Activated CD4-positive, CD25-positive, alpha-beta regulatory T cell treated with anti-CD3 and anti-CD28 coated beads, Interleukin-2, amount 50 U/mL, for 16 hours (primary cell): Measurements from ENCODE around the gene EPS15.
"Not testable (repeated sequence)": the region's sequence is repeated elsewhere in the genome, so short reads cannot be mapped to it uniquely, and the experiment has no call there.

Experiments
- DNase-seq: peaks from one replicate; pipeline ENCODE4 v3.0.0-alpha.2; 2020; ENCODE audit warnings: low read depth, low spot score

The EPS15 gene

DNA sequence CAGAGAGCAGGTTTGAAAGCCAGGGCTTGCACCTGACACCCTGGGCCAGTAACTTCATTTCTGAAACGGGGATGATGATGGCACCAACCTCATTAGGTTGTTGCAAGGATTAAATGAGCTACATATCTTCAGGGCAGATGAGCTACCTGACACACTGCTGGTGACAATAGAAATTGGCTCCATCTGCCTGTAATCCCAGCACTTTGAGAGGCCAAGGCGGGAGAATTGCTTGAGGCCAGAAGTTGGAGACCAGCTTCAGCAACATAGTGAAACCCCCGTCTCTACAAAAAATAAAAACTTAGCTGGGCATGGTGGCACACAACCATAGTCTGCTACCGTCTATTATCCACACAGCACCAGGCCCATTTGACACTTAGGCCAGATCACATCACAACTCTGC is 182.4 kb downstream of the EPS15 start:
- no peak for DNase-seq

DNA sequence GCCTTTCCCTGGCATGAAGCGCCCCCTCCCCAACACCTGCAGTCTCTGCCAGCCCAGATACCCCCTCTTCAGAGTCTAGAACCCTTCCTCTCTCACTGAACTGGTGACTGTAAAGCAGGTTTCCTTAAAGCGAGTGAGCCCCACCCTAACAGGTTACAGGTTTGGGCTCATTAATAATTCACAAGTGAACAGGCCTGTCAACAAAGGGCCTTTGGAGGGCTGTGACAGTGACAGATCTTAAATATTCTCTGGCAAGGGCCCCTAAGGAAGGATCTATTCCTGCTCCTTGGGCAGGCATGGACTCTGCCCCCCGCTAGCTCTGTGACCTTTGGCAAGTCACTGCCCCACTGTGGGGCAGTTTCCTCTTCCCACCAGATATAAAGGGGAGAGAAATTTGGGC is 183.1 kb downstream of the EPS15 start:
- DNase-seq, result no peak

DNA sequence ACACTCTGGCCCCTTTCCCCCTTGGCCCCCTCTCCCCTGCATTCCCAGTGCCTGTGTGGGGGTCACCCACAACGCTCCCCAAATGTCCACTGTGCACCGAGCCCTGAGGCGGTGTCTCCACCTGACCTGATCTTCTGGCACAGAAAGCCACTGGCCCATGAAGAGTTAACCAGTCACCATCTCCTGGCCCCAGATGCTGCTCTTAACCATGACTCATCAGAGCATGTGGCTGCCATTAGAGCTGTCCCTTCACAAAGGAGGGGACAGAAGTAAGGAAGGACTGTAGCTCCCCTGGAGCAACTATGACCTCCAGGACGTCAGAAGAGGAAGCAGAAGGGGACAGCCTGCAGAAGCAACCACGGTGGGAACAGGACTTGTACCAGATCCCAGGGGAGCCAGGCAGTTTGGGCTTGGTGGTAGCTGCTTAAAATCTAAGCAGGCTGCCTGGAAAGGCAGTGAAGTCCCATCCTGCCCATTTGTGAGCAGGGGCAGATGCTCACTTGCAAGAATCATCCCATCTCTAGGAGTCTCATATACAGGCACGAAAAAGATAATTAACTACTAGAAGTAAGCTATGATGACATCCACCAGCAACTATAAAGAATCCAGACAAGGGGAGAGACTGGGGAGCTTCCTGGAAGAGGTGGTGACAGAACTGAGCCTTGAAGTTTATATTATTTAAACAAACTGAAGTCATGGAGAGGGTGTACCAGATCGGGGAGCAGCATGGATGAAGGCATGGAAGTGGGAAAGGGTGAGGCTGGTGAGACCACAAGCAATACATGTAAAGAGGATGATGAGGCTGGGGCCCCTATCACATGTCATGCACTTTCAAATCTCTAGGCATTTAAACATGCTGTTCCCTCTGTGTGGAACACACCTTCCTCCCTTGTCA is 187.6 kb downstream of the EPS15 start:
- DNase-seq, result no peak

DNA sequence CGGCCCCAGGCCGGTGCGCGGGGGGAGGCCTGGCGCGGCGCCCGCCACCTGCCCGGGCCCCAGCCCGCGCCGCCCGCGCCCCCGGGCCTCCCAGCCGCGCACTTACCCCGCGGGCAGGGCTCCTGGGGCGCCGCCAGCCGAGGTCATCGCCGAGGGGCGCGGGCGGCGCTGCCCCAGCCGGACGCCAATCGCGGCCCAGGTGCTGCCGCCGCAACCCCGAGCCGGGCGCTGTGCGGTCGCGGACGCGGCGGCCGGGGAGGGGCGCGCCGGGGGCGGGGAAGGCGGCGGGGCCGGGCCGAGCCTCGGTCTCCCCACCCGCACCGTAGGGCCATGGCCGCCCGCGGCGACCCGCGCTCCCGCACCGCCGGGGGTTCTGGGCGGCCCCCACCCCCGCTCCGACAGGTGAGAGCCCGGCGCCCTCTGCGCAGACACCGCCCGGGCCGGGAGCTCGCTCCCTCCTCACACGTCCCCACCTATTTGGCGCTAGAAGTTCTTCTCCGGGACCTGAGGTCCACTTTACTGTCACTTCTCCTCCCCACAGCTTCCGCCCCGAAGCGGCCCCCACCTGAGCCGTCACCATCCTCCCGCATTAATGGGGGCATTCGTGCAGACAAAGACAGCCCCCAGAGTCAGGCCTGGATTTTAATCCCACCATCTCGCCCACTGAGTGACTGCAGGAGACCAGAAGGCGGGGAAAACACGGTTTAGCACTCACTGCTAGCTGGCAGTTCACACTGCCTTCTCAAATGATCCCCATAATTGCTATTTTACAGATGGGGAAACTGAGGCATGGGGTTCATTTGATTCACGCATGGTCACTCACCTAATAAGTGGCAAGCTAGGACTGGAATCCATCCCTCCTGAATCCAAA is 188.5 kb downstream of the EPS15 start, which contains the start of gene TTC39A:
Gene TTC39A (minus strand): TSS at position 232 of the 871 bp plus-strand sequence. CDS start 85 bp downstream, at position 147.
- DNase-seq, result no peak

DNA sequence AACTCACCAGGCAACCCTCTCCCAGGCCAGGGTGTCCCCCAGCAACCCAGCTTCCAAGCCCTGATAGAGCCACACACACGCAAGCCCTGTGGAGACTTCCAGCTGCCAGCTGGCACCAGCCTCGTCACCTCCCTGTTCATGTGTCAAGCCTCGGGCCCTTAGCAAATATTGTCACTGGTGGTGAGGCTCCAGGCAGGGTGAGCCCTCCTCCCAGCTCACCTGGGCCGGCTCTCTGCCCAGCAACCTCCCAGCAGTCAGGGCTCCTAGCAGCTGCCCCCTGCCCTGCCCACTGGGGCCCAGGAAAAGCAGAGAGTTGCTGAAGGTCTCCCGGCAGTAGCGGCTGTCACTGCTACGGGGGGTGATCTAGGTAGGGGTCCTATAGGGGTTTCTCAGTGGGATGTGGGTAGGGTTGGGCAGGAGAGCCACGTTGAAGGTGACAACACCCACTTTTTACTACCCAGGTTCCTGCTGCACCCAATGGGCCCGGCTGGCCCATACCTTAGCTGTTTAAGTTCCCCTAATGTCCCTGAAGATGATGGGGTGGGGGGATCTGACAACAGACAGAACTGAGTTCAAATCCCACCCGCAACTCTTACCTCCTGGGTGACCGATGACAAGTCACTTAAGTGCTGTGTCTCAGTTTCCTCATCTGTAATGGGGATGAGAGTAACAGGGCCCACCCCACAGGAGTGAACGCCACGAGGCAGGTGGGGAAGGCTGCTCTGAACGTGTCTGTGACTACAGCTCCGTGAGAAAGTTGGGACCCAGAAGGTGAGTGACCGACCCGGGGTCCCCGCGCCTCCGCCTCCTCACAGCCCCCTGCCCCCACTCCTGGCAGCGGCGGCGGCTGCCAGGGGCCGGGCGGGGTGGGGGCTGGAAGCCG is 189.4 kb downstream of the EPS15 start:
- DNase-seq, result no peak

DNA sequence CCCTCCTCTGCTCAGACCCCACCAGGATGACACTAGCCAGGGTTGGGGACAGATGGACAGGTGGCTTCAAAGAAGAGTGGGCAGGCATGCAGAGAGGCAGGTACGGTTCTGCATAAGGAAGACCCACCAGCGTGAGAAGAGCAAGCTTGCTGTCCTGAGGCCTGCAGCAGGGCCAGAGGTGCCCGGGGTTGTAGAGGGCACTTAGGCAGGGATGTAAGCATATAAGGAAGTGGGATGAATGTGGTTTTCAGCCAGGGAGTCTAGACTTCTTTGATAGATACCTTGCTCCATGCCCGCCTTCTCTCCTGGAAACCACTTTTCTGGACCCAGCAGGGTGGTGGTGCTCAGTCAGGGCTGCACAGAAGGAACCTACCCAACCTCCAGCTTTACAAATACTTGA is 190.1 kb downstream of the EPS15 start:
- no peak for DNase-seq

DNA sequence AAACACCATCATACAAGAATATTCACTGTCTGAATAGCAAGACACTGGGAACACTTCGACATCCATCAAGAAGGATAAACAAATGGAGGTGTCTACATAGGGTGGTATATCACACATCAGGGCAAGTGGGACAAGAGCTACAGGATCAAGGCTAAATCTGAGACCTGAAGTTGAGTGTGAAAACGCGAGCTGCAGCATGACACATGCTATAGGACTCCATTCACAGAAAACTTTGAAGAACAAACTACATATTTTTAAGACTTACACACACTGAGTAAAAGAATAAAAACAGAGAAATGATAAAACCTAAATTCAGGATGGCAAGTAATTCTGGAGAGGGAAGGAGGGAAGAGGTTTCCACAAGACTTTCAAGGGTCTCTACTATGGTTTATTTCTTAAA is 190.8 kb downstream of the EPS15 start:
- DNase-seq, result no peak

DNA sequence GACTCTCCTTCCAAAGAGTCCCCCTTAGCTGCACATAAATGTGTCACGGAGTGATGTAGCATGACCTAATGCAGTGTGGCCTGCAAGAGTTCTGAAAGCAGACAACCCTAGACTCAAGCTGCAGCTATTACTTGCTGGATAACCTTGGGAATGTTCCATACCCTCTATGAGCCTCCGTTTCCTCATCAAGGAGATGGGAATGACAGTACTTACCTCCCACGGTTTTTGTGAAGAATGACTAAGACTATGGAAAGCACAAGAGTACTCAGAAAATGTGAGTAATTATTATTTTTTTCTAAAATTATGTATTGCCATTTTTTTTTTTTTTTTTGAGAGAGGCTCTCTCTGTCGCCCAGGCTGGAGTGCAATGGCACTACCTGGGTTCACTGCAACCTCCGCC is 191.7 kb downstream of the EPS15 start:
- no peak for DNase-seq

DNA sequence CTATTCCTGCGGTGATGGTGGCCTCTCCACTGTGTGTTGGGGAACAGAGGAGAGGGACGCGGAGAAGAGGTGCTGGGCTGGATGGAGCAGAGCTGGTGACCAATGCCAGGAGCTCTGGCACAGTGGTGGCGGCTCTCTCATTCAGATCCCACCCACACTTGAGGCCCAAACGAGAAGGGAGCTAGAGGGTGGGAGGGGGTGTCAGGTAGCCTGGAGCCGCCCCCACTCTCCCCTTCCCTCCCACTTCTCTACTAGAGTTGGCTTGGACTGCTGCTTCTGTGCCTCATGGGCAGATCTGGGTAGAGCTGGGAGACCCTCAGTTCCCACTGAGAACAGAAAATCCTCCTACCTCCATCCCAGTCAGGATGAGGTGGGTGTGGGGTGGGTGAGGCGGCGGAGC is 192.2 kb downstream of the EPS15 start:
- DNase-seq, result no peak

DNA sequence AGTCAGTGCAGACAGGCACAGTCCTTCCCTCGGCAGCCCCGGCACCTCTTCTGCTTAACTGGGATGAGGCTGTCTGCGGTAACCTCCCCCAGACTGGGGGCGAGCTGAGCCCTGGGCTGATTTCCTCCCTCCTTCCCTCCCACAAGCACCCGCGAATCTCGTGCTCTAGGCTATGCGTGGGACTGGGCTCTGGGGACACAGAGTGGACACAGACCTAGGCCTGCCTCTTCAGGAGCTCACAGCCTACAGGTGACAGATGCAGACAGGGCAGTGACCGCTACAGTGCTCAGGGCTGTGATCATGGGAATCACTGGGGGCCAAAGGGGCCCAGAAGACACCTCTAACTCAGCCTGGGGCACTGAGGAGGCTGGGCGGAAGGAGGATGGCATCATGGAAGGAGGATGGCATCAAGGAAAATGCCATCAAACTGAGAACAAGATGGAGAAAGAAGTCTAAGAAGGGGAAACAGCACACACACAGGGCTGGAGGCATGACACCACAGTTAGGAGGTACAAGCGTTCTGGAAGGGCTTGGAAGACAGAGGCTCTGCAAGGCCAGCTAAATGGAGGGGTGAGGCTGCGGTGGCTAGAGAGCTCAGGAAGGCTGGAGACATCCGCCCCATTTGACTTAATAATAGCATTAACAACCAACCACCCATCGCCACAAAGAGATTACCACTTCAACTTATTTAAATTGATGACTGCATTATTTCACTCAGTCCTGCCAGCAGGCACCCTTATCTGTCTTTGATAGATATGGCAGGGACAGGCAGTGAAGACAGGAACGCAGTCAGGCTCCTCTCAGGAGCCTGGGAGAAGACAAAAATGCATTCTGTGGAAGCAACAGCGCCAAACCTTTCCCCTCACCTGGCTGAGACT is 192.9 kb downstream of the EPS15 start:
- no peak for DNase-seq

DNA sequence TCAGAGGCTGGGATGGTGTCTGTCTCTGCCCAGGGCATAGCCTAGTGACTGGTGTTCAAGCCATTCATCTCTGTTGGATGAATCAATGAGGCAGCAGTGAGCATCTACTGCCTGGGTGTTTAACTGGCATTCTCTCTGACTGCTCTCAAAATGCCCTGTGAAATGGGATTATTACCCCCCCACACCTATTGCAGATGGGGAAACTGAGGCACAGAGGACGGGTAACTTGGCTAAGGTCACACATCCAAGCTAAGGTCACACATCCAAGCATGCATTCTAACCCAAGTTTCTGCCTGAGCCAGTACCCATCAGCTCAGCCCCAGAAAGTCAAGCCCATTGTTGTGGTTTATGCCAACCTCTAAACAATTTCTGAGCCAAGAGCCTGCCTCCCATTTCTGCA is 193.7 kb downstream of the EPS15 start:
- DNase-seq, result no peak

DNA sequence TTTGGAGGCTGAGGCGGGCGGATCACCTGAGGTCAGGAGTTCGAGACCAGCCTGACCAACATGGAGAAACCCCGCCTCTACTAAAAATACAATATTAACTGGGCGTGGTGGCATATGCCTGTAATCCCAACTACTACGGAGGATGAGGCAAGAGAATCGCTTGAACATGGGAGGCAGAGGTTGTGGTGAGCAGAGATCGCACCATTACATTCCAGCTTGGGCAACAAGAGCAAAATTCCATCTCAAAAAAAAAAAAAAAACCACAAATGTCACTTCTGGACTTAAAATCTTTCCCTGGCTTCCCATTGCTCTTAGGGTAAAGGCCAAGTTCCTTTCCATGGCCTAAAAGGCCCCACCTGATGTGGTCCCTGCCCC is 194.1 kb downstream of the EPS15 start:
- DNase-seq, result not testable (repeated sequence)

DNA sequence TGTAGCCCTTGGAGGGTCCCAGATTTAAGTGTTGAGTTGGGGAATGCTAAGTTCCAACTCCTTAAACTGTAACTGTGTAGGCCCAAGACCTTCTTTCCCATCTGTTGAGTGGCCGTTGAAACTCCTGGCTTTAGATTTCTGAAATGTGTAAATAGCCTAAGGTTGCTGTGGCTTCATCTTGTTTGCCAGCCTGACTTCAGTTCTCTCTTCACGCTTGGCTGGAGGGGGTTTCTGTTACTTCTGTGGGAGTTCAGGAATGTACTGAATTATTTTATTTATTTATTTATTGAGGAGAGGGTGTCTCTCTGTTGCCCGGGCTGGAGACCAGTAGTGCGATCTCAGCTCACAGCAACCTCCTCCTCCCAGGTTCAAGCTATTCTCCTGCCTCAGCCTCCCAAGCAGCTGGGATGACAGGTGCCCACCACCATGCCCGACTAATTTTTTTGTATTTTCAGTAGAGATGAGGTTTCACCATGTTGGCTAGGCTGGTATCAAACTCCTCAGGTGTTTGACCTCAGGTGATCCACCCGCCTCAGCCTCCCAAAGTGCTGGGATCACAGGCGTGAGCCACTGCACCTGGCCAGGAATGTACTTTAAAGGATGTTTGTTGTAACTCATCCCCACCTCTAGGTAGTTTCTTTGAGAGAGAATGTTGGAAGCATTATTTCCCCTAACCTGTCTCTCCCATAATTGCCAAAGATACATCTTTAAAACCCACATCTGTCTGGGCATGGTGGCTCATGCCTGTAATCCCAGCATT is 194.6 kb downstream of the EPS15 start:
- no peak for DNase-seq

DNA sequence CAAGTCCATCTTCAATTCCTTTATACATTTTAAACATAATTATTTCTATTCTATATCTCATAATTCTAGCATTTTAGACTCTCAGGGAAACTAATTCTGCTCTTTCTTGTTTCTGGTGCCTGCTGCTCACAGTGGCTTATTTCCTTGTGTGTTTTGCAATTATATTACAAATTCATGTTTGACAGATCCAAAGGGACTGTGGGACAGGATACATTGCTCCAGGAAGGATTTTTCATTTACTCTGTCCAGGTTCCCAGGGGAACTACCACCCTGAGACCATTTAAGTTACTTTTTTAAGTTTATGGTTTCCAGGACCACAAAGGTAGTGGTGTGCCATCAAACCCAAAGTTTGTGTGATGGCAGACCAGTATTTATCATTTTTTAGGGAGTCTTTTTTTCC is 195.3 kb downstream of the EPS15 start:
- no peak for DNase-seq

DNA sequence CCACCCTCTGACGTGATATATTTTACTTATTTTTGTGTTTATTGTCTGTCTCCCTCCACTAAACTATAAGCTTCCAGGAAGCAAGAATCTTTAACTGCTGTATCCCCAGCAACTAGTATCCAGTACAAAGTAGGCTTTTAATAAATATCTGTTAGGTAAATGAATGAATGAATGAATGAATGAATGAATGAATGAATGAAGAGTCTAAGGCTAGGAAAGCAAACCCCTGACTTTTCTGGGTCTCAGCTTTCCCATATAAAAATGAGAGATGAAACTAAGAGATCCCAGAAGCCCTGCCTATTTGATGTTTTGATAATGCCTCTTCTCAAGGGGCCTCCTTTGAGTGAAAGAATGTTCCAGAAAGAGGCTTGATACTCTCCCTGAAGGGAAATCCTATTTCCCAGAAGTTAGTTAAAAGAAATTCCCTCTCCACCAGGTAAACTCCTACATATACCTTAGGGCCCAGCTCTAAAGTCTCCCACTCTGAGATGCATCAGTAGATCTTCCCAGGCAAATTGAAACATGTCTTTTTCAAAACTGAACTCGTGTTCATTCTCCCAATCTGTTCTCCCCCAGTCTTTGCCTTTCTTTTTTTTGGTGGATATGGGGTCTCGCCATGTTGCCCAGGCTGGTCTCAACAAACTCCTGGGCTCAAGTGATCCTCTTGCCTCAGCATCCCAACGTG is 196.5 kb downstream of the EPS15 start:
- DNase-seq, result no peak

DNA sequence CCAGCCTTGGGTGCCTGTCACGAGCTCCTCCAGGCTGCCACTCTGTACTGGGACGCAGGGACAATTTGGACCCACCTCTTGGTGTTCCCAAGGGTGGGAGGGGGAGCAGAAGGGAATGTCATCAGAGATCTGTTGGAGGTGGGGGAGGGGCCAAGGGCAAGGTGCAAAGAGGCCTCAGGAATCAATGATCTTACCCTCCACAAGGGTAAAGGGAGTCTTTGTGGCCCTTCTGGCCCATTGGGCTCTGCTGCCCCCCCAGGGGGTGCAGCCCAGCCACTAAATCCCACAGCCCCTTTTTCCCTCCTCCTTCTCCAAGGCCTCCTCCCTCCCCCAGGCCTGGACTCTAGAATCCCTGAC is 197.2 kb downstream of the EPS15 start:
- DNase-seq, result no peak

DNA sequence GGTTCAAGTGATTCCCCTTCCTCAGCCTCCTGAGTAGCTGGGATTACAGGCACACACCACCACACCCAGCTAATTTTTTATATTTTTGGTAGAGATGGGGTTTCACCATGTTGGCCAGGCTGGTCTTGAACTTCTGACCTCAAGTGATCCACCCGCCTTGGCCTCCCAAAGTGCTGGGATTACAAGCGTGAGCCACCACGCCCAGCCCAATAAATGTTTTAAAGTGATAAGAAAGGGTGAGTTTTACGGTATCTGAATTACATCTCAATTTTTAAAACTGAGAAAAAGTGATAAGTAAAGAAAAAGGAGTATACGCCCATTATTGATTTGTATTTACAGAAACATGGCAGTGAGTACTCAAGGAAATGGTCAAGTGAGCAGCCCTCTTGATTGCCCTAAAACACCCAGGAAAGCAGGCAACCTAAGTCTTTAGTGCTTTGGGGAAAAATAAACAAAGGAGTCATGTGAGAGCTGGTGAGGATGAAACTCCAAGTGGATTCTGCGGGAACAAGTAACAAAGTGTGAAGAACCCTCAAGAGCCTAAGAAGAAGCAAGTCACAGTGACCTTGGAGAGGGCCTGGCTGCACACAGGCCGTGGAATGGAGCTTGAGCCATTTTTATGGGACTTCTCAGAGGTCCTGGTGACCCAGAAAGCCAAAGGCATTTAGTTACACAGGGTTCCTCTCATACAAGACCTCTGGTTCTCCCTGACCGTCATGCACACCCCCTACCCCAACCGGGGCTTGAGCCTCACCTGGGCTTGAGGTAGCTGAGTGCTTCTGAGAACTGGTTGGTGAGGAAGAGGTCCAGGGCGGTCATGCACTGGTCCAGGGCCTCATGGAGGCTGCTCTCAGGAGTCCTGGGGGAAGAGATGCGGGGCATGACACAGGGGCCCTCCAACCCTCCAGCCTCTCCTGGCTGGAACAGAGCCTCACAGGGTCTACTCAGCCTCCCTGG is 197.8 kb downstream of the EPS15 start:
- no peak for DNase-seq

DNA sequence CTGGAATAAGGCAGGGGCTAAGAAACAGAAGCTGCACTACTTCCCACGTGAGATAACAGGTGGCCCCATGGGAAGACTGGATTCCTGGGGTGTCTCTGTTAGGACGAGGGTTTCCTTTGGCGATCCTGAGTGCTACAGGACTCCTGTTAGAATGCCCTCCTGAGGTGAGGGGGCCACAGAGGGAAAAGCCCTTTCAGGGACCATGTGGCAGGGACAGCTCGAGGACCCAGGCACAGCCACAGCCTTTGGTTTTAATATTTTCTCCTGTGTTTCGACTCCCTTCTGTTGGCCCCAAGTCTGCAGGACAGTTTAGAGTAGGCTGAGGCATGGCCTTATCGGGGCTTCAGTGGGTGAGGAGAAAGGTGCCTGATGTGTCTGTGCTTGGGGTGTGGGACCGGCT is 201.3 kb downstream of the EPS15 start:
- no peak for DNase-seq

DNA sequence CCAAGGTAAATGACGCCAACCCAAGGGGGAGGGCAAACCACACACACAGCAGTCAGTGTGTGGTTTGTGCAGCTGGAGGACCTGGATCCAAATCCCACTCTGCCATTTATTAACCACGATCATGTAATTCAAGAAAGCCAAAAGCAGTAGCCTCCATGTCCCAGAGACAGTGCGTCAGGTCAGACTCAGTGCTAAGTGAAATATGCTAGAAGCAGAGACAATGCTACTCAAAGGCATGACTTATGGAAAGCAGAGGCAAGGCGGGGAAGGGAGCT is 202.3 kb downstream of the EPS15 start:
- no peak for DNase-seq
